HepG2 (cell line): Measurements from ENCODE around the gene HJURP. TPM values are rescaled to one million over a fixed set of nuclear protein-coding genes. Genes with fewer than 3 reads are reported as not detected.

Experiments
- ATF2 ChIP-seq: sonication (generic); formaldehyde crosslinking; IDR thresholded peaks from 2 replicates; pipeline ENCODE4 v1.4.0; 2020; ENCODE audit warnings: missing genetic modification reagents
- CBX2 ChIP-seq, 2 experiments: fragments of 200-600 bp in 1 of 2; sonication (generic); formaldehyde crosslinking in 1 of 2; IDR thresholded peaks; 2 replicates each; pipeline versions ENCODE4 v1.7.0 to v1.8.1; 2018 to 2022; ENCODE audit warnings: low read depth in 2 of 2, low read length in 1 of 2, mild to moderate bottlenecking in 1 of 2, missing genetic modification reagents in 1 of 2
- CC2D1A ChIP-seq: sonication (generic); formaldehyde crosslinking; IDR thresholded peaks from 2 replicates; pipeline ENCODE4 v1.8.1; 2023; ENCODE audit warnings: mild to moderate bottlenecking, missing genetic modification reagents
- E2F2 ChIP-seq: sonication (generic); formaldehyde crosslinking; IDR thresholded peaks from 2 replicates; pipeline ENCODE4 v1.4.0; 2020; ENCODE audit warnings: missing genetic modification reagents, borderline replicate concordance
- GABPB1 ChIP-seq: IDR thresholded peaks from 2 replicates; pipeline ENCODE4 v1.6.1; 2016; ENCODE audit warnings: mild to moderate bottlenecking, missing genetic modification reagents, moderate library complexity, missing compliant biosample characterization
- NFYB ChIP-seq: sonication (generic); formaldehyde crosslinking; IDR thresholded peaks from 2 replicates; pipeline ENCODE4 v1.4.0; 2020; ENCODE audit warnings: missing genetic modification reagents
- RARG ChIP-seq: sonication (generic); formaldehyde crosslinking; IDR thresholded peaks from 2 replicates; pipeline ENCODE4 v1.4.0; 2020; ENCODE audit warnings: low read depth, mild to moderate bottlenecking, missing genetic modification reagents
- SKIL ChIP-seq: sonication (generic); formaldehyde crosslinking; IDR thresholded peaks from 2 replicates; pipeline ENCODE4 v1.8.0; 2022; ENCODE audit warnings: missing genetic modification reagents, mild to moderate bottlenecking, moderate library complexity, borderline replicate concordance
- STAT6 ChIP-seq: sonication (generic); formaldehyde crosslinking; IDR thresholded peaks from 2 replicates; pipeline ENCODE4 v1.4.0; 2020; ENCODE audit warnings: missing genetic modification reagents, mild to moderate bottlenecking, borderline replicate concordance
- THYN1 ChIP-seq: sonication (generic); formaldehyde crosslinking; IDR thresholded peaks from 2 replicates; pipeline ENCODE4 v1.8.1; 2023; ENCODE audit warnings: low read depth, mild to moderate bottlenecking, moderate library complexity, missing genetic modification reagents, borderline replicate concordance
- ZNF230 ChIP-seq: sonication (generic); formaldehyde crosslinking; IDR thresholded peaks from 2 replicates; pipeline ENCODE4 v1.4.0; 2020; ENCODE audit warnings: mild to moderate bottlenecking, missing genetic modification reagents
- ZNF335 ChIP-seq: sonication (generic); formaldehyde crosslinking; IDR thresholded peaks from 2 replicates; pipeline ENCODE4 v1.4.0; 2020; ENCODE audit warnings: missing genetic modification reagents
- ZNF382 ChIP-seq: sonication (generic); formaldehyde crosslinking; IDR thresholded peaks from 2 replicates; pipeline ENCODE4 v1.5.0; 2020; ENCODE audit warnings: missing genetic modification reagents, mild to moderate bottlenecking, borderline replicate concordance
- ZNF691 ChIP-seq: sonication (generic); formaldehyde crosslinking; IDR thresholded peaks from 2 replicates; pipeline ENCODE4 v1.4.0; 2020; ENCODE audit warnings: missing genetic modification reagents, low read depth, mild to moderate bottlenecking, borderline replicate concordance
- ZNF772 ChIP-seq: sonication (generic); formaldehyde crosslinking; IDR thresholded peaks from 2 replicates; pipeline ENCODE4 v1.5.0; 2020; ENCODE audit warnings: mild to moderate bottlenecking, missing genetic modification reagents
- ZXDC ChIP-seq: sonication (generic); formaldehyde crosslinking; IDR thresholded peaks from 2 replicates; pipeline ENCODE4 v1.5.0; 2020; ENCODE audit warnings: mild to moderate bottlenecking, missing genetic modification reagents
- polyA plus RNA-seq, 8 experiments: library from polyadenylated mRNA; depleted of rRNA in 3 of 8; stranded (reverse) in 7 of 8; unstranded in 1 of 8; fragments of >200 nt; fragmentation: Illumina TruSeq in 4 of 8; extraction: Trizol in 4 of 8; gene quantifications; 2 replicates each; pipeline versions ENCODE4 v1.2.1 to v1.2.3, GENCODE V29; 2011 to 2016; ENCODE audit warnings: low read depth in 4 of 8, missing spikeins in 1 of 8, mixed read lengths in 1 of 8; ENCODE audit not compliant: insufficient read depth in 1 of 8
- total RNA-seq, 5 experiments: library from RNA; depleted of rRNA; stranded (reverse); fragments of >200 nt; fragmentation: Illumina TruSeq; extraction: Trizol; gene quantifications; 2 replicates each; pipeline ENCODE4 v1.2.3, GENCODE V29; 2016; ENCODE audit warnings: low read depth in 1 of 5

Gene HJURP
- total and polyA plus RNA-seq, 2 of the 13 experiments (the other 11 are each of a cell fraction or from before 2014, with no cell fraction given) = 36.3 to 43.9 TPM

- no peak for TF ChIP-seq ZNF382 (CRISPR knock-in tag)
- TF ChIP-seq THYN1 (CRISPR knock-in tag) = no peak; the same call in 1 of the 2 replicates
- no peak for TF ChIP-seq ZNF335 (CRISPR knock-in tag)
- no peak for TF ChIP-seq RARG (CRISPR knock-in tag)
- TF ChIP-seq ZNF230 = no peak
- TF ChIP-seq E2F2 = peak; percentile 88; the same call in 1 of the 2 replicates
- TF ChIP-seq SKIL (CRISPR knock-in tag) = peak; percentile 65; the same call in 1 of the 2 replicates
- no peak for TF ChIP-seq ZNF691 (CRISPR knock-in tag)
- TF ChIP-seq GABPB1 (CRISPR knock-in tag) = peak; percentile 94
- peak; percentile 55; the same call in 1 of the 2 replicates for TF ChIP-seq STAT6 (CRISPR knock-in tag)
- peak; percentile 52 for TF ChIP-seq ATF2 (CRISPR knock-in tag)
- 0 out of 2 replicates have a peak, but pooled peaks have one; percentile 57 for TF ChIP-seq CC2D1A (CRISPR knock-in tag)
- no peak for TF ChIP-seq ZXDC (CRISPR knock-in tag)
- TF ChIP-seq NFYB (CRISPR knock-in tag) = peak; percentile 95
- peak; percentile 88 for TF ChIP-seq ZNF772 (CRISPR knock-in tag)
- no peak for TF ChIP-seq CBX2 (IDR thresholded peaks at IDR 0.05; ENCODE audit: low read depth, low read length)
- no peak for TF ChIP-seq CBX2 (CRISPR knock-in tag; IDR thresholded peaks at IDR 0.05; ENCODE audit: low read depth)
These were observed at the start of gene HJURP (continued) for GRCh38 chr2:233854241-233854981.
